8988T (cell line): ENCODE measurements around the gene NUAK1.

ENCODE experiments used
- DNase-seq: peaks from one replicate; pipeline ENCODE4 v3.0.0; 2011

The NUAK1 gene

GRCh38 chr12:106108185-106108835, 30.4 kb downstream of the NUAK1 start:
- no peak for DNase-seq

GRCh38 chr12:106107566-106107965, 31.2 kb downstream of the NUAK1 start:
- DNase-seq: no peak

GRCh38 chr12:106106892-106107291, 31.9 kb downstream of the NUAK1 start:
- DNase-seq: no peak

GRCh38 chr12:106106061-106106566, 32.6 kb downstream of the NUAK1 start:
- DNase-seq: no peak

DNA sequence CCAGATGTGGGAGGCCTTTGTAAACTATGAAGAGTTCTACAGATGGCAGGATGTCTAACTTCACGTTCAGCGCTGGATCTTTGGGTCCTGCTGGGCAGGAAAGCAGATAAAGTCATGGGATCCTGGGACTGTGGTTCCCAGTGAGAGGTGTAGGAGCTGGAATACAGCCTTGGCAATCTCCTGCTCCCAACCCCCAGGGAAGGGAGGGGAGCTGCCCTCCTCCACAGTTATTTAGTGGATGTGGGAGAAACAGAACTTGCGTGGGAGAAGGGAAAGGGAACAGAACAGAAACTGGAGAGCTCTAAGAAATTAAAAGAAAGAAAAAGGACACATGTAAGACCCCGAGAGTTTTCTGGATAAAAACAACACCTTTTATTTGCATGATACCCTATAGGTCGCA, 37.0 kb downstream of the NUAK1 start:
- DNase-seq: no peak

- no peak for DNase-seq
These were observed 40.0 kb downstream of the NUAK1 start for GRCh38 chr12:106098691-106099200.

DNA sequence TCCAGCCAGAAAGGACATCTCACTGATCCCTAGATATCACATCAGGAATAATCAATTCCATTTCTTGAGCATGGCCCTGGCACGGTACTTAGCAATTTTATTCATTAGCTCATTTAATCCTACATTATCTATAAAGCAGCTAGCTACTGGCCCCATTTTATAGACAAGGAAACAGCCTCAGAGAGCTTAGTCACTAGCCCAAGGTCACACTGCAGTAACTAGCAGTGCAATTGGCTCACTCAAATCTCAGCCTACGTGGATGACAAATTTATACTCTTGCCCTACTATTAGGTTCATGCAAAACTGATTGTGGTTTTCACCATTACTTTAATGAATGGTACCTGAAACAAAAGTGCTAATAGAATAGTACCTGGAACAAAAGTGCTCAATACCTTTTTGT, 41.7 kb downstream of the NUAK1 start:
- DNase-seq: no peak

DNA sequence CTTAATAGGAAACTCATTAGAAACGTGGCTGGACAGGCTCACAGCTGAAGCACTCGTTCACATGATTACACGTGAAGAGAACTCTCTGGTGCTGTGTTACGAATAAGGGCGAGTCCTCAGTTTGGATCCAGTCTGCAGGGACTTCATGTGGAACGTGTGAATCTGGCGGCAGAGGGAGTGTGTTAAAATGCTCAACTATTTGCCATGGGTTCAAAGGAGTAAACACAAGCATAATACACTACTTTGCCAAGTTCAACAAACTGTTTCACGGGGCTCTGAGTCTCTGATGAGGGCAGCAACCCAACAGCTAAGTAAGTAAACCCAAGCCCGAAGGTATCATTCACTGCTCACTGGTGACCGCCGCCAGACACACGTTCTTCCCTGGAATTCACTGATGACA, 42.4 kb downstream of the NUAK1 start:
- DNase-seq: no peak

- no peak for DNase-seq
These were observed 44.5 kb downstream of the NUAK1 start for GRCh38 chr12:106094304-106094703.

GRCh38 chr12:106093246-106093645, 45.5 kb downstream of the NUAK1 start:
- no peak for DNase-seq

- DNase-seq: no peak
These were observed 47.3 kb downstream of the NUAK1 start for GRCh38 chr12:106091446-106091820.

DNA sequence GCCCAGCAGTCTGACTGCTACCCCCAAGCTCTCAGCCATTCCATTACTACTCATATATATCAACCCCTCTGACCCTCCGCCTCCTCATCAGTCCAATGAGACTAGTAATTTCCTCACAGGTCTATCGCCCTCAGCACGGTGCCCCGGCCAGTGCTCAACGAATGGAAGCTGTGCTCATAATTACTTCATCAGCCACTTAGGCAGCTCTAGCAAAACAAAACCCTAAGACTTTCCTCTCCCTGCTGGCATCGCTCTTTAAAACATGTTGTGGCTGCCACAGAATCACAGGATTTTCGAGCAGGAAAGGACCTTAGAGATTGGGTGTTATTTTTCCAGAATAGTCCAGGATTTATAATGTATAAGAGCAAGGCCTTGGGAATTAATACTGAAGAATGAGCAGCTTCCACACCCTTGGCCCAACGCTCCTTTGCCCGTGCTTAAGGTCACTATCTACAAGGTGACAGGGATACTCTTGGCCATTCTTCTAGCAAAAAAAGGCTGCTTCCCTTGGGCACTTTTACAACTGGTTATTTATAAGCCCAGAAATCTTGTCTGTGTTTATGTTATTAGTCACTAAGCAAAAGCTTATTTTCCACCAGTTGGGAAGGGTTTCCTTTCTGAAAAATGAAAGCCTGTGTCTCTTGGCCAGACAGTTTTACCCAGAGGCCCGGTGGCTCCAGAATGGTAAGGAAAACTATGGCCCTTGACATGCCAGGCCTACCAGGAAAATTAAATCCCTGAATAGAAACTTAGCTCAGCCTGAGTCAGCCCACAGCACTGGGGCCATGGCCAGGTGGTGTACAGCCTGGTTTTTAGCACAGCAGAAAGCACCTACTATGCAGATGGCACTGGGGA, 47.9 kb downstream of the NUAK1 start:
- no peak for DNase-seq

DNA sequence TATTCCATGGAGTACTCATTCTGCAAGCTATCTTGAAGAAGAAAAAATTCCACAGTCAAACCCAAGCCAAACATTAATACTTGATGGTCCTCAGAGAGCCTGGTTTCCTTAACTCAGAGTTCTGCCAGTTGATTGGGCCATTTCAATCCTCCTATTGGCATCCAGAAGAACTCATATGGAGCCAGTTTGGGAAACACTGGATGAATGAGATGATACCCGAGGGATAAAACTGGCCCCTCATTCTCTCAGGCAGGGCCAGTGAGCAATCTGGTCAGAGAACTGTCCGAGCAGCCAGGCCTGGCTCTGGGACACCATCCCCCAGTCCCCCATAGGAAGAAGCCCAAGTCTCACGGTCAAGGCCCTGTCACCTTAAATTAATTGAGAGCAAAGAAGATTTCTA, 48.8 kb downstream of the NUAK1 start:
- DNase-seq: no peak

- no peak for DNase-seq
These were observed 49.8 kb downstream of the NUAK1 start for GRCh38 chr12:106088811-106089485.

GRCh38 chr12:106088246-106088808, 50.4 kb downstream of the NUAK1 start:
- no peak for DNase-seq

- no peak for DNase-seq
These were observed 52.1 kb downstream of the NUAK1 start for GRCh38 chr12:106086696-106087095.

GRCh38 chr12:106085213-106085612, 53.5 kb downstream of the NUAK1 start:
- DNase-seq: no peak

DNA sequence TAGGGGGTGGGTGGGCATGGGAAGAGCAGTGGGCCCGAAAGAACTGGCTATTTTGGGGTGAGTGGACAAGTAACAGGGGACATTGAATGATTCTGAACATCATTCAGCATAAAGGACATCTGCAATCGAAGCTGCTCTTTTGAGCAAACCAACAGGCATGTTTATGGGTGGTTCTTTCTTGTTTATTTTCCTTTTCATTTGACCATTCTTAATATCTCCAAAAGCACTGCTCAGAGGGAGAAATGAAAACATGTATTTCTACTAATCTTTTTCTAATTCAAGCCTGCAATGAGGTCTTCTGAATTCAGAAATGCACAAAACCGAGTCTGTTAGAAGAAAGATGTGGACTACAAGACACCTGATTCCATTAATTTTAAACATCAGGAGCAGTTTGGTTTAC, 54.0 kb downstream of the NUAK1 start:
- no peak for DNase-seq

- DNase-seq: peak; percentile 65
These were observed 54.6 kb downstream of the NUAK1 start for GRCh38 chr12:106084014-106084671.

DNA sequence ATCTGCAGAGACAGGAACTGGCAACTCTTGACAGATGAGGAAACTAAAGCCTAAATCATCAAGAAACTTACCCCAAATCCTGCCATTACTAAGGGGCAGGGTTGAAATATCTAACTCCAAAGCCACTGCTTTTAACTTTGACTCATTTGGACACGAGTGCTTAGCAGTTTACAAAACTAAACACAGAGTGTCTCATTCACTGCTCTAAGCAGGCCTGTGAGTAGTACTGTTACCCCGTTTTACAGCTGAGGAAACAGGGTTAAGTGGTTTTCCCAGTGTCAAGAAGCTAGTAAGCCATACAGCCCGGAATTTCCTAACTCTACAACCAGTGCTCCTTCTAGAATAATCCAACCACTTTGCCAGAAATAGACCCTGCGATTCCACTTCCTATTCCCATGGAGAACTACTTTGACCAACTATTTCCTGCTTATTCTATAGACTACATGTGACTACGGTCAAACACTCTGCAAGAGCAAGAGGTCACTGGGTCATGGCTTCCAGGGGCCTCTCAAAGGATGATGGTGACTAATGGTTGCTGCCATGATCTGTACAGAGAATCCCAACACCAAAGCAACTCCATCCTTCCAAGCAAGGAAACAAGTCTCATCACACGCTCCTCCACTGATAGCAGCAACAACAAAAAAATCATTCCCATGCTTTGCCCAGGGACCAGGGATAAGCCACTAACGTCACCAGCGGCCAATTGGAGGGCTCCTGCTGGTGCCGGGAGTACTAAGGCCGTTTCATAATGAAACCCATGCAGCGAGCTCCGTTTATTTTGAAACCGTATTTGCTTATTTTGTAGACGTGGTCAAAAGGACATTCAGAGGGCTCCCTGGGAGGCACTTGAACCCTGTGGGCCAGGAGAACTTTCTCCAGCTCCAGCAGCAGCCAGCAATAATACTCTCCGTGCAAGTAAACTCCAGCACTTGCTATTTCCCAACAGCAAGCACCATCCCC, 56.3 kb downstream of the NUAK1 start:
- DNase-seq: no peak

GRCh38 chr12:106081606-106082005, 57.1 kb downstream of the NUAK1 start:
- no peak for DNase-seq
